ENCODE measurements around the gene RPGRIP1L. TPM values are rescaled to one million over a fixed set of nuclear protein-coding genes. Genes with fewer than 3 reads are reported as not detected.

RPGRIP1L gene
- total RNA-seq, 1 donor from 2014 or later, result 5.0 TPM

DNA sequence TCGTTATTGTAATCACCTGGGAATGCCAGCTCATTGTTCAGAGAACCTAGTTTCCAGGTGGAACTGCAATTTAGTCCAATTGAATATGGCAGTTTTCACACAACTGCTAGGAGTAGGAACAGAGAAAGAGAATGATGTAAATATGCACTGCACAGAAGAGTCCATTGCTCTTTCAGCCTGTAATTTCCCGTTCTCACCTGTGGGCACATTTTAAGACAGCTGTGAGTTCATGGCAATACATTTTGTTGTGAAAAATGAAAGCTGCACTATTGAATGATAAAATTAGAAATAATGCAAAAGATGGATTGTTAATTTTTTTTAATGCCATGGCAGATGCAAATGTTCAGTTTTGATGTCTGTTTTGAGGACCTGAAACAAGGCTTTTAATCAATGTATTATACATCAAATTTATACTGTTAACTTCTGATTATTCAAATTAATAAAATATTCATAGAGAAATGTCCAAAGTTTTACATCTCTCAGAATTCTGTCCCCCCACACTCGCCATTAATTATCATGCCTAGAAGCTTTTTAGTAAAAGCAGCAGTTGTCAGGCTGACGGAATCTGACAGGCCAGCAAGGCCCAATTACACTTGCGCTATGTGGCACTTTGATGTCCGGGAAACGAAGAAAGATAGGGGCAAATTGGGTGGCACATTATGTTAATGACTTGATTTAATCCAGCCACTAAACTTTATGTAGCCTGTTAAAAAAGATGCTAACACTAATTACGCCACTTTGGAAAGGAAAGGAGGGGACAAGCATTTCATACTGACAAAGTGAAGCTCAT is 72.2 kb downstream of the RPGRIP1L start:
- peaks cover 8% of the 10 kb centered on the region for H3K4me1 Mint-ChIP-seq
- no peak for DNase-seq
- H3K27ac Mint-ChIP-seq, result no peak overlapping the region
- TF ChIP-seq, protein P1, sequence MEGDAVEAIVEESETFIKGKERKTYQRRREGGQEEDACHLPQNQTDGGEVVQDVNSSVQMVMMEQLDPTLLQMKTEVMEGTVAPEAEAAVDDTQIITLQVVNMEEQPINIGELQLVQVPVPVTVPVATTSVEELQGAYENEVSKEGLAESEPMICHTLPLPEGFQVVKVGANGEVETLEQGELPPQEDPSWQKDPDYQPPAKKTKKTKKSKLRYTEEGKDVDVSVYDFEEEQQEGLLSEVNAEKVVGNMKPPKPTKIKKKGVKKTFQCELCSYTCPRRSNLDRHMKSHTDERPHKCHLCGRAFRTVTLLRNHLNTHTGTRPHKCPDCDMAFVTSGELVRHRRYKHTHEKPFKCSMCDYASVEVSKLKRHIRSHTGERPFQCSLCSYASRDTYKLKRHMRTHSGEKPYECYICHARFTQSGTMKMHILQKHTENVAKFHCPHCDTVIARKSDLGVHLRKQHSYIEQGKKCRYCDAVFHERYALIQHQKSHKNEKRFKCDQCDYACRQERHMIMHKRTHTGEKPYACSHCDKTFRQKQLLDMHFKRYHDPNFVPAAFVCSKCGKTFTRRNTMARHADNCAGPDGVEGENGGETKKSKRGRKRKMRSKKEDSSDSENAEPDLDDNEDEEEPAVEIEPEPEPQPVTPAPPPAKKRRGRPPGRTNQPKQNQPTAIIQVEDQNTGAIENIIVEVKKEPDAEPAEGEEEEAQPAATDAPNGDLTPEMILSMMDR (IDR thresholded peaks at IDR 0.05), result no peak
- no peaks in the 10 kb centered on the region for H3K36me3 Mint-ChIP-seq (ENCODE audit: low read depth)
- H3K27me3 Mint-ChIP-seq, result no peaks in the 10 kb centered on the region
- no peaks in the 10 kb centered on the region for H3K9me3 Mint-ChIP-seq
- intact Hi-C loops (cut with micrococcal nuclease), result no loop called here
- H3K4me3 Mint-ChIP-seq, result no peak overlapping the region
- POLR2A ChIA-PET, result no interaction called here
- CTCF ChIA-PET, result no interaction called here
- ATAC-seq (ENCODE audit: low read depth), result no peak

DNA sequence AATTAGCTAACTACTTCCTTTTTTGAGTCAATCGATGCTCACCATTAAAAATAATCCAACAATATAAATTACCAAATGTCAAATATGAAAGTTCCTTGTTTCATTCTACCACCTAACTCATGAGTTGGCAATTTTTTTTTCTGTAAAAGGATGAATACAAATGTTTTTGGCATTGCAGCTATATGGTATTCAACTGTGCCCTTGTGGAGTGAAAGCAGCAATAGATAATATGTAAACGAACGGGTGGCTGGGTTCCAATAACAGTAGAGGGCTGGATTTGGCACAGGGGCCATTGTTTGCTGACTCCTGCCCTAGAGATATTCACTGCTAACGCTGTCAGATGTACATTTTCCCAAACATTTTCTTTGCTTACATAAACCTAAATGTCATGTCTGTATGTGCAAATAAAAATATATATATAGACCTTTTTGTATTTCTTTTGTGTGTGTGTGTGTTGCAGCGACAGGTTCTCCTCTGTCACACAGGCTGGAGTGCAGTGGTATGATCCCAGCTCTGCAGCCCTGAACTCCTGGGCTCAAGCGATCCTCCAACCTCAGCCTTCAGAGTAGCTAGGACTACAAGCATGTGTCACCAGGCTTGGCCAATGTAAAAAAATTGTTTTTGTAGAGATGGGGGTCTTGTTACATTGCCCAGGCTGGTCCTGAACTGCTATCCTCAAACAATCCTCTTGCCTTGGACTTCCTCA is 73.9 kb downstream of the RPGRIP1L start:
- ATAC-seq (ENCODE audit: low read depth) (no peak), DNase-seq (no peak)
- ChIA-PET CTCF (no interaction called here), POLR2A (no interaction called here)
- Mint-ChIP-seq H3K4me3 (no peak overlapping the region), H3K36me3 (ENCODE audit: low read depth) (no peaks in the 10 kb centered on the region), H3K27me3 (no peaks in the 10 kb centered on the region), H3K4me1 (peaks cover 11% of the 10 kb centered on the region), H3K9me3 (no peaks in the 10 kb centered on the region), H3K27ac (no peak overlapping the region)
- intact Hi-C loops (cut with micrococcal nuclease), result no loop called here
- TF ChIP-seq, protein P1 (IDR thresholded peaks at IDR 0.05), result no peak

- Mint-ChIP-seq H3K4me3 (no peak overlapping the region), H3K9me3 (no peaks in the 10 kb centered on the region), H3K4me1 (peaks cover 11% of the 10 kb centered on the region), H3K36me3 (ENCODE audit: low read depth) (no peaks in the 10 kb centered on the region), H3K27ac (no peak overlapping the region), H3K27me3 (no peaks in the 10 kb centered on the region)
- ATAC-seq (ENCODE audit: low read depth) (no peak), DNase-seq (no peak)
- POLR2A ChIA-PET, result no interaction called here
- TF ChIP-seq, protein P1 (IDR thresholded peaks at IDR 0.05), result no peak
- CTCF ChIA-PET, result no interaction called here
- intact Hi-C loops (cut with micrococcal nuclease), result no loop called here
Observed at GRCh38 chr16:53629151-53629550, 74.5 kb downstream of the RPGRIP1L start.

- Mint-ChIP-seq H3K36me3 (ENCODE audit: low read depth) (no peaks in the 10 kb centered on the region), H3K27me3 (no peaks in the 10 kb centered on the region), H3K27ac (no peak overlapping the region), H3K4me1 (peaks cover 11% of the 10 kb centered on the region), H3K9me3 (no peaks in the 10 kb centered on the region), H3K4me3 (no peak overlapping the region)
- TF ChIP-seq, protein P1 (IDR thresholded peaks at IDR 0.05), result no peak
- ChIA-PET POLR2A (interaction anchor here (0.7 kb wide), 1 partner anchor 14 kb away, joined by 4 read pairs; no protein-coding TSS in a partner anchor), CTCF (no interaction called here)
- intact Hi-C loops (cut with micrococcal nuclease), result no loop called here
- ATAC-seq (ENCODE audit: low read depth) (no peak), DNase-seq (no peak)
Observed at GRCh38 chr16:53626811-53627210, 76.8 kb downstream of the RPGRIP1L start.

DNA sequence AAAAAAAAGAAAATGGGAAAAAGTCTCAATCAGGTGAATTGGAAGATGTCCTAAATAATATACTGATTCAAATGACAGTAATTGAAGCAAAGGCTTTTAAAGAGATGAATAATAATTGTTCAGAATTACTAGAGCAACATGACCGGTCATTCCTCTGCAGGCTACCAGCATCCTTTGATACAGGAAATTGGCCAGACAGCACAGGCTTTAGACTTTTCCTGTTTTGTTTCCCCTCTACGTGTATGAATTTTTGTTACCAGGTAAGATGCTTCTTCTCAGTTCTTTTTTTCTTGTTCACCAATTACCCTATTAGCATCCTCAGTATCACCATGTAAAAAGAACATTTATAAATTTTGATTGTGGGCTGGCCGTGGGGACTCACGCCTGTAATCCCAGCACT is 77.5 kb downstream of the RPGRIP1L start:
- ChIA-PET POLR2A (no interaction called here), CTCF (no interaction called here)
- H3K27ac Mint-ChIP-seq, result no peak overlapping the region
- no peaks in the 10 kb centered on the region for H3K36me3 Mint-ChIP-seq (ENCODE audit: low read depth)
- no peaks in the 10 kb centered on the region for H3K27me3 Mint-ChIP-seq
- no peaks in the 10 kb centered on the region for H3K9me3 Mint-ChIP-seq
- TF ChIP-seq, protein P1 (IDR thresholded peaks at IDR 0.05), result no peak
- H3K4me1 Mint-ChIP-seq, result peaks cover 11% of the 10 kb centered on the region
- no peak for ATAC-seq (ENCODE audit: low read depth)
- intact Hi-C loops (cut with micrococcal nuclease), result no loop called here
- no peak for DNase-seq
- H3K4me3 Mint-ChIP-seq, result no peak overlapping the region
